ENCODE measurements around the gene LIF.
A peak's percentile ranks its signal among the peaks of the same experiment; 100 is the strongest.

The LIF gene

GRCh38 chr22:30268331-30268730 is 21.8 kb upstream of the LIF start:
- Histone ChIP-seq H3K36me3 (ENCODE audit: control insufficient read depth, insufficient read depth, low read length) (no peaks in the 10 kb centered on the region; the same call in none of the 2 replicates), H3K4me3 (replicated peaks; ENCODE audit: low read depth, low read length) (no peak overlapping the region), H3K27me3 (replicated peaks; ENCODE audit: control insufficient read depth, insufficient read depth, low read length) (no peaks in the 10 kb centered on the region)
- no peak for DNase-seq (ENCODE audit: extremely low read depth, insufficient read length)
- TF ChIP-seq CTCF (IDR thresholded peaks at IDR 0.05; ENCODE audit: insufficient read depth, low read length, poor library complexity, severe bottlenecking) = no peak

GRCh38 chr22:30267382-30268302 is 21.1 kb upstream of the LIF start:
- H3K27me3 ChIP-seq (replicated peaks; ENCODE audit: control insufficient read depth, insufficient read depth, low read length) = no peaks in the 10 kb centered on the region
- no peaks in the 10 kb centered on the region; the same call in none of the 2 replicates for H3K36me3 ChIP-seq (ENCODE audit: control insufficient read depth, insufficient read depth, low read length)
- TF ChIP-seq CTCF (IDR thresholded peaks at IDR 0.05; ENCODE audit: insufficient read depth, low read length, poor library complexity, severe bottlenecking) = no peak
- no peak for DNase-seq (ENCODE audit: extremely low read depth, insufficient read length)
- H3K4me3 ChIP-seq (replicated peaks; ENCODE audit: low read depth, low read length) = peak overlapping the region; percentile 80

- Histone ChIP-seq H3K4me3 (replicated peaks; ENCODE audit: low read depth, low read length) (peak within 1 kb of the TSS; percentile 80), H3K27me3 (replicated peaks; ENCODE audit: control insufficient read depth, insufficient read depth, low read length) (no peaks in the 10 kb centered on the region), H3K36me3 (ENCODE audit: control insufficient read depth, insufficient read depth, low read length) (no peaks in the 10 kb centered on the region; the same call in none of the 2 replicates)
- no peak for TF ChIP-seq CTCF (IDR thresholded peaks at IDR 0.05; ENCODE audit: insufficient read depth, low read length, poor library complexity, severe bottlenecking)
- DNase-seq (ENCODE audit: extremely low read depth, insufficient read length) = peak; percentile 75
These were observed 20.2 kb upstream of the LIF start, which contains the start of gene OSM for GRCh38 chr22:30266445-30267381. TSS of gene OSM (minus strand) at chr22:30266851. CDS start at chr22:30266799, 52 bp downstream.

GRCh38 chr22:30265823-30266444 is 19.4 kb upstream of the LIF start:
- TF ChIP-seq CTCF (IDR thresholded peaks at IDR 0.05; ENCODE audit: insufficient read depth, low read length, poor library complexity, severe bottlenecking) = no peak
- Histone ChIP-seq H3K36me3 (ENCODE audit: control insufficient read depth, insufficient read depth, low read length) (no peaks in the 10 kb centered on the region; the same call in 1 of the 2 replicates), H3K27me3 (replicated peaks; ENCODE audit: control insufficient read depth, insufficient read depth, low read length) (no peaks in the 10 kb centered on the region), H3K4me3 (replicated peaks; ENCODE audit: low read depth, low read length) (peak overlapping the region; percentile 80)
- DNase-seq (ENCODE audit: extremely low read depth, insufficient read length) = peak; percentile 89

- H3K36me3 ChIP-seq (ENCODE audit: control insufficient read depth, insufficient read depth, low read length) = no peaks in the 10 kb centered on the region
- DNase-seq (ENCODE audit: extremely low read depth, insufficient read length) = no peak
- H3K27me3 ChIP-seq (replicated peaks; ENCODE audit: control insufficient read depth, insufficient read depth, low read length) = no peaks in the 10 kb centered on the region
- TF ChIP-seq CTCF (IDR thresholded peaks at IDR 0.05; ENCODE audit: insufficient read depth, low read length, poor library complexity, severe bottlenecking) = no peak
- H3K4me3 ChIP-seq (replicated peaks; ENCODE audit: low read depth, low read length) = peak overlapping the region; percentile 80; the same call in 1 of the 2 replicates
These were observed 18.7 kb upstream of the LIF start for GRCh38 chr22:30265131-30265720.
